Measurements from ENCODE around the gene CWH43. TPM values are rescaled to one million over a fixed set of nuclear protein-coding genes. Genes with fewer than 3 reads are reported as not detected.

CWH43 gene
- total and polyA plus RNA-seq, 9 of the 15 experiments (the other 6 are each of a cell fraction or from before 2014, with no cell fraction given), result not detected

DNA sequence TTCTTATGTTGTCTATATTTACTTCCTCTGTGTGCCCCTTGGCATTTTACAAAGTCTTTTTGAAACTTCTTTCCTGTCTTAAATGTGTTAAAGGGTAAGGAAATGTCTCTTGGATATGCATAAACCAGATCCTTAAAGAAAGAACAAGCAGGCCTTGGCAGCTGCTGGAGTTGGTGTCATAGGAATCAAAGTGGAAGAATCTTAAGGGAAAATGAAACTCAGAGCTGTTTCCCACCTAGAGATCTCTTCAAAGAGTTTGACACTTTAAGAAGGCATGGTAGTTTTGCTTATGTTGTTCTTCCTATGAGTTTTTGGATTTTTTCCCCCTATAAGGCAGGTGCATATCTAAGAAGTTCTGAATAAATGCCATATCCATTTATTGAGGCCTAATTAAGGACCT lies 37.0 kb upstream of the CWH43 start:
- BruUV-seq (replicated peaks), result no TSS peak
- Histone ChIP-seq H2AFZ (ENCODE audit: low read depth, low read length) (no peak overlapping the region; the same call in 1 of the 2 replicates), H3K79me2 (ENCODE audit: control insufficient read depth, insufficient read depth, low read length) (no peaks in the 10 kb centered on the region), H3K9me1 (ENCODE audit: control insufficient read depth, insufficient read depth, low read length) (no peaks in the 10 kb centered on the region), H3K4me2 (ENCODE audit: insufficient read depth, low read length) (no peak overlapping the region), H3K36me3 (ENCODE audit: control insufficient read depth, insufficient read depth, low read length) (no peaks in the 10 kb centered on the region), H4K20me1 (replicated peaks; ENCODE audit: control insufficient read depth, insufficient read depth, low read length) (no peaks in the 10 kb centered on the region), H3K27ac (ENCODE audit: extremely low read depth, low read depth, low read length) (no peak overlapping the region), H3K9ac (ENCODE audit: insufficient read depth in 1 of 2, low read depth in 2 of 2, low read length in 2 of 2) (no peak overlapping the region), H3K9me3 (replicated peaks; ENCODE audit: control insufficient read depth, insufficient read depth, low read depth, low read length) (no peaks in the 10 kb centered on the region), H3K4me3 (no peak overlapping the region), H3K4me1 (replicated peaks in 1 of 2; ENCODE audit: control insufficient read depth in 2 of 2, insufficient read depth in 2 of 2, low read length in 2 of 2) (no peaks in the 10 kb centered on the region; a peak in 2 of 5 replicates), H3K27me3 (ENCODE audit: control insufficient read depth in 2 of 2, insufficient read depth in 2 of 2, low read length in 2 of 2) (no peaks in the 10 kb centered on the region)
- DNase-seq (ENCODE audit: extremely low read depth in 1 of 4, low spot score in 3 of 4) (no peak), ATAC-seq (no peak), FAIRE-seq (no peak)
- POLR2A ChIA-PET, result no interaction called here
- intact Hi-C loops (cut with micrococcal nuclease), result no loop called here
- in situ Hi-C loops (cut with MboI), result no loop called here
- CTCF ChIA-PET (ENCODE audit: low intra/inter-chr PET ratio), result no interaction called here
- TF ChIP-seq RFX5 (IDR thresholded peaks at IDR 0.05; ENCODE audit: low read depth, low read length) (no peak), PPARD (CRISPR knock-in tag; IDR thresholded peaks at IDR 0.05) (no peak), RBM14 (IDR thresholded peaks at IDR 0.05; ENCODE audit: borderline replicate concordance, insufficient read depth, low read depth, low read length) (no peak), ZNF121 (CRISPR knock-in tag; conservative IDR thresholded peaks at IDR 0.05) (no peak), CTBP1 (IDR thresholded peaks at IDR 0.05; ENCODE audit: borderline replicate concordance) (no peak), ZNF224 (CRISPR knock-in tag; IDR thresholded peaks at IDR 0.05) (no peak), SOX6 (IDR thresholded peaks at IDR 0.05) (no peak), ZNF165 (CRISPR knock-in tag; IDR thresholded peaks at IDR 0.05; ENCODE audit: borderline replicate concordance) (no peak), NUFIP1 (IDR thresholded peaks at IDR 0.05; ENCODE audit: partially characterized antibody) (no peak), LARP7 (IDR thresholded peaks at IDR 0.05) (no peak), NFXL1 (CRISPR knock-in tag; IDR thresholded peaks at IDR 0.05) (no peak)
- TF ChIP-seq, protein P1, sequence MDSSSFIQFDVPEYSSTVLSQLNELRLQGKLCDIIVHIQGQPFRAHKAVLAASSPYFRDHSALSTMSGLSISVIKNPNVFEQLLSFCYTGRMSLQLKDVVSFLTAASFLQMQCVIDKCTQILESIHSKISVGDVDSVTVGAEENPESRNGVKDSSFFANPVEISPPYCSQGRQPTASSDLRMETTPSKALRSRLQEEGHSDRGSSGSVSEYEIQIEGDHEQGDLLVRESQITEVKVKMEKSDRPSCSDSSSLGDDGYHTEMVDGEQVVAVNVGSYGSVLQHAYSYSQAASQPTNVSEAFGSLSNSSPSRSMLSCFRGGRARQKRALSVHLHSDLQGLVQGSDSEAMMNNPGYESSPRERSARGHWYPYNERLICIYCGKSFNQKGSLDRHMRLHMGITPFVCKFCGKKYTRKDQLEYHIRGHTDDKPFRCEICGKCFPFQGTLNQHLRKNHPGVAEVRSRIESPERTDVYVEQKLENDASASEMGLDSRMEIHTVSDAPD (CRISPR knock-in tag; IDR thresholded peaks at IDR 0.05), result no peak
